Tibial artery (tissue), 4 donors: ENCODE results near the gene EMID1.
A peak's percentile ranks its signal among the peaks of the same experiment; 100 is the strongest.

Experiments
- DNase-seq, 2 donors: peaks; one replicate each; pipeline ENCODE4 v3.0.0-alpha.2; 2019
- H3K27ac ChIP-seq, 2 donors: fragments of 200-600 bp; sonication (generic) in 1 of 2; 1 replicate in 1 of 2; 2 replicates in 1 of 2; pipeline ENCODE4 v1.5.1; 2018 to 2019; ENCODE audit warnings: mild to moderate bottlenecking in 1 of 2
- H3K27me3 ChIP-seq, 2 donors: fragments of 200-600 bp; sonication (generic) in 1 of 2; one replicate each; pipeline versions ENCODE4 v1.5.1 to v1.6.0; 2016 to 2019
- H3K36me3 ChIP-seq, 3 donors: fragments of 200-600 bp; sonication (generic) in 2 of 3; one replicate each; pipeline ENCODE4 v1.5.1; 2016 to 2019; ENCODE audit warnings: mild to moderate bottlenecking in 2 of 3
- H3K4me1 ChIP-seq, 4 donors: fragments of 200-600 bp; sonication (generic) in 2 of 4; 1 replicate in 3 of 4; 2 replicates in 1 of 4; pipeline ENCODE4 v1.5.1; 2016 to 2019
- H3K4me3 ChIP-seq, 2 donors: fragments of 200-600 bp; sonication (generic) in 1 of 2; 1 replicate in 1 of 2; 2 replicates in 1 of 2; pipeline ENCODE4 v1.5.1; 2018 to 2019; ENCODE audit warnings: mild to moderate bottlenecking in 2 of 2
- H3K9me3 ChIP-seq, 3 donors: fragments of 200-600 bp; sonication (generic) in 1 of 3; one replicate each; pipeline ENCODE4 v1.5.1; 2016 to 2019
- intact Hi-C: fragments of 100-400 bp; cut with DNase I; formaldehyde crosslinking; loops from one replicate; pipeline ENCODE4 v1.15.0; 2023; ENCODE audit warnings: low total_unique reads
- TF ChIP-seq, protein P1 (sequence below), 2 experiments: fragments of 200-600 bp in 1 of 2; fragments of 450-650 bp in 1 of 2; IDR thresholded peaks; one replicate each; pipeline ENCODE4 v1.5.1; 2017 to 2019; ENCODE audit warnings: antibody characterized with exemption in 2 of 2, mild to moderate bottlenecking in 1 of 2, moderate library complexity in 1 of 2

Gene EMID1

DNA sequence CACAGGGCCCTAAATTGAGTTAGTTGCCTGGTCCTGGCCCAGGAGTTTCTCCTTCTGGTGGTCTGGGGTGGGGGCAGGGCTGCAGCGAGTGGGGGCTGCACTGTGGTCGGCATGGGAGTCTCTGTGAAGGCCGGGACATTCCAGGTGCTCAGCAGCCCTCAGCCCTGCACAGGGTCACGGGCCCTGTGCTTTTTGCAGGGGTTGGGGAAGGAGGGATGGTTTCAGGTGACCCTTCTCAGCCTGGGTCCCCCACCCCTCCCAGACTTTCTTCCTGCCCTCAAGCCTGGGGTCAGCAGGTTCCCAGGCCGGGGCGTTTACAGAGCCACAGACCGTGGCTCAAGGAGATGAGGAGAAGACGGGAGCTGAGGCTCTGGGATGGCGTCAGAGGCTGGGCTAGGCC, 7.8 kb downstream of the EMID1 start:
- H3K27me3 ChIP-seq, result no peaks in the 10 kb centered on the region
- H3K9me3 ChIP-seq, result no peaks in the 10 kb centered on the region
- no peak for DNase-seq
- TF ChIP-seq, protein P1, sequence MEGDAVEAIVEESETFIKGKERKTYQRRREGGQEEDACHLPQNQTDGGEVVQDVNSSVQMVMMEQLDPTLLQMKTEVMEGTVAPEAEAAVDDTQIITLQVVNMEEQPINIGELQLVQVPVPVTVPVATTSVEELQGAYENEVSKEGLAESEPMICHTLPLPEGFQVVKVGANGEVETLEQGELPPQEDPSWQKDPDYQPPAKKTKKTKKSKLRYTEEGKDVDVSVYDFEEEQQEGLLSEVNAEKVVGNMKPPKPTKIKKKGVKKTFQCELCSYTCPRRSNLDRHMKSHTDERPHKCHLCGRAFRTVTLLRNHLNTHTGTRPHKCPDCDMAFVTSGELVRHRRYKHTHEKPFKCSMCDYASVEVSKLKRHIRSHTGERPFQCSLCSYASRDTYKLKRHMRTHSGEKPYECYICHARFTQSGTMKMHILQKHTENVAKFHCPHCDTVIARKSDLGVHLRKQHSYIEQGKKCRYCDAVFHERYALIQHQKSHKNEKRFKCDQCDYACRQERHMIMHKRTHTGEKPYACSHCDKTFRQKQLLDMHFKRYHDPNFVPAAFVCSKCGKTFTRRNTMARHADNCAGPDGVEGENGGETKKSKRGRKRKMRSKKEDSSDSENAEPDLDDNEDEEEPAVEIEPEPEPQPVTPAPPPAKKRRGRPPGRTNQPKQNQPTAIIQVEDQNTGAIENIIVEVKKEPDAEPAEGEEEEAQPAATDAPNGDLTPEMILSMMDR (IDR thresholded peaks at IDR 0.05), result no peak
- H3K4me3 ChIP-seq, result no peak overlapping the region
- no peaks in the 10 kb centered on the region for H3K4me1 ChIP-seq
- H3K27ac ChIP-seq, result no peak overlapping the region
- intact Hi-C loops, result no loop called here
- H3K36me3 ChIP-seq, result no peaks in the 10 kb centered on the region

DNA sequence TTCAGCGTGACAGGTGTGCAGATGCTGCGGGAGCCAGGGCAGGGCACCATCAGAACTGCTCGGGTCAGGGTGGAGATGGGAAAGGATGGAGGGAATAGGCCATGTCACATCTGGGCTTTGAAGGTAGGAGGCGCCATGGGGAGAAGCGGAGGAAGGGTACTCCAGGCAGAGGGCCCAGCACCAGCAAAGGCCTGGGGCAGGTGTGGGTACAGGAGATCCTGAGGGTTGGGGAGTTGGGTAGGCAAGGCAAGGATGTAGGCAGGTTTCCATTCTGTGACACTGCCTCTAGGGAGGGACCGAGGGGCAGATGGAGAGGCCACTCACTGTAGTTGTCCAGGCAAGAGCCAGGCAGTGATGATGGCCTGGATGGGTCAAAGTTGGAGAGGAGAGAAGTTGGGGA, 8.5 kb downstream of the EMID1 start:
- Histone ChIP-seq H3K27me3 (no peaks in the 10 kb centered on the region), H3K4me1 (no peaks in the 10 kb centered on the region), H3K9me3 (no peaks in the 10 kb centered on the region), H3K4me3 (no peak overlapping the region), H3K36me3 (no peaks in the 10 kb centered on the region), H3K27ac (no peak overlapping the region)
- no peak for DNase-seq
- TF ChIP-seq, protein P1 (IDR thresholded peaks at IDR 0.05), result no peak
- intact Hi-C loops, result no loop called here

DNA sequence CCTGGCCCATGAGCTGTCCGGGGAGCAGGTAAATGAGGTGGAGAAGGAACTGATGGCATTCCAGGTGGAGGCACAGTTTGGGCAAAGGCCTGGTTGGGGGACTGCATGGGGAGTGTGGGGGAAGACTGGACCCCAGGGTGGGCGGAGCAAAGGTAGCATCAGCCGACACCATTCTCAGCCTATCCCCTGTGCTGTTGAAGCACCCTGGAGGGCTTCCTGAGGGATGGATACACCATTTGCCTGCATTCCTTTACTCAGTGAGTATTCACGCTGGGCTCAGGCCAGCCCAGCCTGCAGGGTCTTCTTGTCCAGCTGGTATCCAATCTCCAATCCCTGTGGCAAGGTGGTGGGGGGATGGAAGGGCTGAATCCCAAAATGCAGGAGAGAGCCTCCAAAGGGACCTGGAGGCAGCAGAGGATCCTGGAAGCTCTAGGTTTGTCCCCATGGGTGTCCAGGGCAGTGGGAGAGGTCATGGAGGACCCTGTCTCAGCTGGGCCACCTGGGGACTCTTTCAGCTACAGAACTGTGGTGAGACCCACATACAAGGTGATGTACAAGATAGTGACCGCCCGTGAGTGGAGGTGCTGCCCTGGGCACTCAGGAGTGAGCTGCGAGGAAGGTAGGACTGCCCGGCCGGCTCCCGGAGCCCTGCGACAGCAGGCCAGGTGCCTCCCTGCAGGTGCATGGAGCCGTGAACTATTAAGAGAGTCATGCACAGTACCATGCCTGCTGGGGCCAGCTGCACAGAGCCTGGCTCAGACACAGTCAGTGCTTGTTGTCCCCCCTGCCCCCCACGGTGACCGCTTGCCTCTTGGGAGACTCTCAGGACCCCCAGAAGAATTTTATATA, 9.5 kb downstream of the EMID1 start:
- no peak overlapping the region for H3K4me3 ChIP-seq
- H3K27ac ChIP-seq, result no peak overlapping the region
- no peaks in the 10 kb centered on the region for H3K4me1 ChIP-seq
- no peaks in the 10 kb centered on the region for H3K9me3 ChIP-seq
- H3K27me3 ChIP-seq, result no peaks in the 10 kb centered on the region
- H3K36me3 ChIP-seq, result no peaks in the 10 kb centered on the region
- DNase-seq, result no peak
- TF ChIP-seq, protein P1 (IDR thresholded peaks at IDR 0.05), result no peak
- intact Hi-C loops, result no loop called here

DNA sequence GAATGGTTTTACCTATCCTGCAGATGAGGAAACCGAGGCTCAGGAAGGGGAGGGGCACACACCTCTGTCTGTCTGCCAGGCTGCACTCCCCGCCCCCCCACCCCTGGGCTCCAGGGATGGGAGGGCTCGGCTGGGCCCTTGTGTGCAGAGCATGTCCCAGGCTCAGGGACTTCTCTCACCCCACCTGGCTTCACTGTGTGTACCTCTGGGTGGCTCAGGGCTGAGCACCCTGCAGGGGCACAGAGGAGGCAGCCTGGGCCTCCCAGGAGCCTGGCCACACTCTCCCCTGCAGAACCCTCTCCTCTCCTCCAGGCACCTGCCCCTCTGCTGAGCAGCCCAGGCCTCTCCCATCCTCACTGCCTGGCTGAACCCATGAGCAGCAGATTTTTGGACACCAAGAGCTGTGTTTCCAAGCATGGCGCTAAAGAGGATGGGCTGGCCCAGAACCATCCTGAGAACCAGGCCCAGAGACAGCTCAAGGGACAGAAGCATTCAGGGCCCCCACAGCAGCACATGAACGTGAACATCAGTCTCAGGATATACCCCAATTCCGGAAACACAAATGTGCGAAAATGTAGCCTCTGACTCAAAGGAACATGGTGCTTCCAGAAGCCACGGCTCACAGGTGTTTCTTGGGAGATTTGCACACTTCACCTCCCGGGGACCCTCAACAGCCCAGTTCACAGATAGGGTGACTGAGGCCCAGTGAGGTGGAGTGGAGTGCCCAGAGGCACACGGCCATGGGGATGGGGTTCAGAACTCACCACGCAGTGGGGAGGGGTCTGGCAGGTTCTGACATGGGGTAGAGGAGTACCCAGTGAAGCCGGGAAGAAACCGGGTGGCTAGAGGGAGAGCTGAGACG, 10.5 kb downstream of the EMID1 start:
- Histone ChIP-seq H3K36me3 (no peaks in the 10 kb centered on the region), H3K27ac (no peak overlapping the region), H3K27me3 (no peaks in the 10 kb centered on the region), H3K4me1 (no peaks in the 10 kb centered on the region), H3K9me3 (no peaks in the 10 kb centered on the region), H3K4me3 (no peak overlapping the region)
- TF ChIP-seq, protein P1 (IDR thresholded peaks at IDR 0.05), result no peak
- DNase-seq, result peak in 1 of 2 donors; percentile 5
- intact Hi-C loops, result no loop called here

DNA sequence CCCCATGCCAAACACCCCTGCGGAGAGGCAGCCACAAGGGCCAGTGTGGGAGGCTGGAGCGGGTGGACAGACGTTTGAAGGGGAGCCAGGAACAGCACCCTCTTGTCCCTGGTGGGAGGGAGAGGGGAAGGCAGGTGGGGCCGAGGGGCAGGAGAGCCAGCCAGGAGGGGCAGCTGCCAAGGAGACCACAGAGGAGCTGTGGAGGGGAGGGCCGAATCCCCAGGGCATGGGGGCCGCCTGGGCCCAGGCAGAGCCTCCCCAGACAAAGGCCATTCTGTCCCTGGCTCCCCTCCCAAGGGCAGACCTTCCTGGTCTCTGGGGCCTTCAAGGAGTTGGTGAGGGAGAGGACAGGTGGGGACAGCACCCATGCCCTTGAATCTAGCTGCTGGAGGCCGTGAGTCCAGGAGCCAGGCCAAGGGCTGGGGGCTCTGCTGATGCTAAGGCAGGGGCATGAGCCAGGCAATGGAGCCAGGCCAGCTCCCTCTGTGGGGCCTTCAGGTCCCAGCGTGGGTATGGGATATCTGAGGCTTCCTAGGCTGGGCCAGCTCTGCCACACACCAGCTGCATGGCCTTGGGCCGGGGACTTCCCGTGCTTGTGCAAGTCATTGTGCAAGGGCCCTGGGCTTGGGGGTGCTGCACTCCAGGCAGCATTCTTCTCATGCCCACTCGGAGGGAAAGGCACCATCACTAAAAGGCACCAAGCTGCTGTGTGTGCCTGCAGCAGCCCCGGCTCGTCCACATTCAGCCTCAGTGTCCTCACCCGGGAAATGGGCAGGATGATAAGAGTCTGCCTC, 11.4 kb downstream of the EMID1 start:
- TF ChIP-seq, protein P1 (IDR thresholded peaks at IDR 0.05), result no peak
- no peaks in the 10 kb centered on the region for H3K9me3 ChIP-seq
- DNase-seq, result peak in 1 of 2 donors; percentile 33
- H3K27ac ChIP-seq, result no peak overlapping the region
- no peaks in the 10 kb centered on the region for H3K4me1 ChIP-seq
- H3K27me3 ChIP-seq, result no peaks in the 10 kb centered on the region
- H3K4me3 ChIP-seq, result no peak overlapping the region
- intact Hi-C loops, result no loop called here
- H3K36me3 ChIP-seq, result no peaks in the 10 kb centered on the region
